B cell (primary cell): ENCODE data around the gene ZNF575. TPM values are rescaled to one million over a fixed set of nuclear protein-coding genes. Genes with fewer than 3 reads are reported as not detected.
A peak's percentile ranks its signal among the peaks of the same experiment; 100 is the strongest.

ENCODE experiments used
- ATAC-seq: fragments of 200-7000 bp; cut with Tn5 transposase; one replicate; pipeline ENCODE4 v1.10.0; 2021; ENCODE audit warnings: low read depth, mild to moderate bottlenecking, moderate number of reproducible peaks, moderate library complexity
- CTCF ChIA-PET: fragments of 350-600 bp; sonication (Branson Sonifier 250); formaldehyde crosslinking; loops from one replicate; lab custom pipeline; 2021; ENCODE audit warnings: antibody characterized with exemption, inconsistent platforms; lab: Charles Lee
- POLR2A ChIA-PET: fragments of 350-600 bp; sonication (Branson Sonifier 250); formaldehyde crosslinking; loops from one replicate; lab custom pipeline; 2021; ENCODE audit warnings: antibody characterized with exemption; lab: Charles Lee
- DNase-seq: peaks from one replicate; pipeline ENCODE4 v3.0.0; 2013
- H2AFZ ChIP-seq: 2 replicates; pipeline ENCODE4 v1.6.1; 2012; ENCODE audit warnings: mild to moderate bottlenecking, low read depth, low read length; ENCODE audit not compliant: insufficient read depth, poor library complexity, severe bottlenecking
- H3K27ac ChIP-seq, 2 donors: 1 replicate in 1 of 2; 2 replicates in 1 of 2; pipeline ENCODE4 v1.5.1; 2012 to 2013; ENCODE audit warnings: low read length in 2 of 2, mild to moderate bottlenecking in 2 of 2, moderate library complexity in 1 of 2
- H3K27me3 ChIP-seq, 4 experiments: fragments of 200-600 bp in 1 of 4; sonication (generic) in 1 of 4; replicated peaks in 1 of 4; 1 replicate in 2 of 4; 2 replicates in 2 of 4; pipeline versions ENCODE4 v1.6.1 to v1.7.0; 2013 to 2016; ENCODE audit warnings: low read length in 3 of 4, mild to moderate bottlenecking in 2 of 4, mixed read lengths in 1 of 4, moderate library complexity in 1 of 4; ENCODE audit not compliant: insufficient read depth in 4 of 4, control insufficient read depth in 3 of 4; ENCODE audit errors: control extremely low read depth in 1 of 4
- H3K36me3 ChIP-seq, 2 experiments: replicated peaks in 1 of 2; 1 replicate in 1 of 2; 2 replicates in 1 of 2; pipeline versions ENCODE4 v1.6.1 to v1.7.1; 2013; ENCODE audit warnings: low read length in 1 of 2; ENCODE audit not compliant: insufficient read depth in 2 of 2, control insufficient read depth in 1 of 2; ENCODE audit errors: control extremely low read depth in 1 of 2, extremely low read depth in 1 of 2
- H3K4me1 ChIP-seq, 2 donors: fragments of 200-600 bp in 1 of 2; sonication (generic) in 1 of 2; 1 replicate in 1 of 2; 2 replicates in 1 of 2; pipeline versions ENCODE4 v1.5.1 to v1.6.1; 2013 to 2017; ENCODE audit warnings: low read length in 2 of 2; ENCODE audit not compliant: control insufficient read depth in 2 of 2, insufficient read depth in 2 of 2
- H3K4me2 ChIP-seq: replicated peaks from 2 replicates; pipeline ENCODE3; 2012; ENCODE audit warnings: mild to moderate bottlenecking, low read depth, low read length; ENCODE audit not compliant: poor library complexity, severe bottlenecking
- H3K4me3 ChIP-seq, 5 experiments: fragments of 200-600 bp in 1 of 5; sonication (generic) in 1 of 5; 1 replicate in 3 of 5; 2 replicates in 2 of 5; pipeline versions ENCODE4 v1.5.1 to v1.7.0; 2011 to 2016; ENCODE audit warnings: low read length in 4 of 5, mild to moderate bottlenecking in 4 of 5, low read depth in 2 of 5, control low read depth in 1 of 5, moderate library complexity in 1 of 5; ENCODE audit not compliant: insufficient read depth in 1 of 5; ENCODE audit errors: control extremely low read depth in 1 of 5, extremely low read depth in 1 of 5
- H3K79me2 ChIP-seq: fragments of 200-600 bp; sonication (generic); one replicate; pipeline ENCODE4 v1.6.0; 2016; ENCODE audit warnings: low read length; ENCODE audit not compliant: control insufficient read depth, insufficient read depth
- H3K9ac ChIP-seq: fragments of 200-600 bp; sonication (generic); 2 replicates; pipeline ENCODE4 v1.6.1; 2017; ENCODE audit warnings: mild to moderate bottlenecking, low read length, moderate library complexity
- H3K9me3 ChIP-seq, 3 donors: one replicate each; pipeline versions ENCODE4 v1.6.1 to v1.7.1; 2013; ENCODE audit warnings: low read length in 2 of 3; ENCODE audit not compliant: control insufficient read depth in 2 of 3, insufficient read depth in 1 of 3; ENCODE audit errors: control extremely low read depth in 1 of 3
- H4K20me1 ChIP-seq: 2 replicates; pipeline ENCODE4 v1.6.0; 2012; ENCODE audit warnings: mild to moderate bottlenecking, low read length; ENCODE audit not compliant: insufficient read depth, control insufficient read depth, poor library complexity, severe bottlenecking
- H3K27ac Mint-ChIP-seq: one replicate; pipeline ENCODE4 v1.8.0; 2021; ENCODE audit warnings: mixed read lengths
- H3K27me3 Mint-ChIP-seq: one replicate; pipeline ENCODE4 v1.8.0; 2021; ENCODE audit warnings: mixed read lengths
- H3K4me1 Mint-ChIP-seq: one replicate; pipeline ENCODE4 v1.8.0; 2021; ENCODE audit warnings: mixed read lengths
- H3K4me3 Mint-ChIP-seq: one replicate; pipeline ENCODE4 v1.8.0; 2021; ENCODE audit warnings: mixed read lengths
- H3K9me3 Mint-ChIP-seq: one replicate; pipeline ENCODE4 v1.8.0; 2022; ENCODE audit warnings: mixed read lengths; ENCODE audit not compliant: insufficient read depth
- EZH2 ChIP-seq: IDR thresholded peaks from 2 replicates; pipeline ENCODE4 v1.6.1; 2012; ENCODE audit warnings: borderline replicate concordance, low read depth, mild to moderate bottlenecking, moderate library complexity, low read length; ENCODE audit not compliant: insufficient read depth, poor library complexity, severe bottlenecking
- WGBS: methylation state at CpG from one replicate; pipeline ENCODE4 v1.1.5; 2013; ENCODE audit warnings: missing lambda C conversion rate; ENCODE audit not compliant: insufficient coverage; 5-methylcytosine and 5-hydroxymethylcytosine counted together
- intact Hi-C: fragments of 100-400 bp; cut with micrococcal nuclease; formaldehyde crosslinking; loops from one replicate; pipeline ENCODE4 v1.10.0; 2022
- polyA plus RNA-seq: library from polyadenylated mRNA; depleted of rRNA; stranded (reverse); fragments of >200 nt; gene quantifications from 2 replicates; pipeline ENCODE4 v1.2.3, GENCODE V29; 2012
- total RNA-seq, 2 donors: library from RNA; stranded (reverse); fragments of 120-200 nt in 1 of 2; gene quantifications; 1 replicate in 1 of 2; 2 replicates in 1 of 2; pipeline versions ENCODE4 v1.2.3 to v1.2.4, GENCODE V29; 2013 to 2022
- TF ChIP-seq, protein P1 (sequence below): fragments of 200-600 bp; IDR thresholded peaks from one replicate; pipeline ENCODE4 v1.8.0; 2022; ENCODE audit warnings: antibody characterized with exemption, mild to moderate bottlenecking

Gene ZNF575
- total and polyA plus RNA-seq, 2 donors (not counting 1 experiment from before 2014, with no cell fraction given), result 2.3 to 4.0 TPM

GRCh38 chr19:43503501-43504425, 29.2 kb upstream of the ZNF575 start:
- Histone ChIP-seq H4K20me1 (no peaks in the 10 kb centered on the region), H2AFZ (peak overlapping the region; percentile 98), H3K27me3 (no peaks in the 10 kb centered on the region), H3K79me2 (no peaks in the 10 kb centered on the region), H3K27ac (peak overlapping the region; percentile 80 to 82), H3K4me3 (peak overlapping the region; percentile 65 to 97 (median 76)), H3K9me3 (no peaks in the 10 kb centered on the region), H3K36me3 (peaks cover 1 to 2% of the 10 kb centered on the region in 2 experiments), H3K4me1 (peaks cover 12 to 22% of the 10 kb centered on the region in 2 donors), H3K4me2 (peak overlapping the region; percentile 99), H3K9ac (peak overlapping the region; percentile 87)
- Mint-ChIP-seq H3K4me1 (peaks cover 23% of the 10 kb centered on the region), H3K27ac (peak overlapping the region; percentile 98), H3K27me3 (no peaks in the 10 kb centered on the region), H3K4me3 (peak overlapping the region; percentile 95), H3K9me3 (no peaks in the 10 kb centered on the region)
- ATAC-seq, result peak; percentile 95
- WGBS, result 2% methylated on average over 60 of the region's 64 CpGs
- TF ChIP-seq, protein P1, sequence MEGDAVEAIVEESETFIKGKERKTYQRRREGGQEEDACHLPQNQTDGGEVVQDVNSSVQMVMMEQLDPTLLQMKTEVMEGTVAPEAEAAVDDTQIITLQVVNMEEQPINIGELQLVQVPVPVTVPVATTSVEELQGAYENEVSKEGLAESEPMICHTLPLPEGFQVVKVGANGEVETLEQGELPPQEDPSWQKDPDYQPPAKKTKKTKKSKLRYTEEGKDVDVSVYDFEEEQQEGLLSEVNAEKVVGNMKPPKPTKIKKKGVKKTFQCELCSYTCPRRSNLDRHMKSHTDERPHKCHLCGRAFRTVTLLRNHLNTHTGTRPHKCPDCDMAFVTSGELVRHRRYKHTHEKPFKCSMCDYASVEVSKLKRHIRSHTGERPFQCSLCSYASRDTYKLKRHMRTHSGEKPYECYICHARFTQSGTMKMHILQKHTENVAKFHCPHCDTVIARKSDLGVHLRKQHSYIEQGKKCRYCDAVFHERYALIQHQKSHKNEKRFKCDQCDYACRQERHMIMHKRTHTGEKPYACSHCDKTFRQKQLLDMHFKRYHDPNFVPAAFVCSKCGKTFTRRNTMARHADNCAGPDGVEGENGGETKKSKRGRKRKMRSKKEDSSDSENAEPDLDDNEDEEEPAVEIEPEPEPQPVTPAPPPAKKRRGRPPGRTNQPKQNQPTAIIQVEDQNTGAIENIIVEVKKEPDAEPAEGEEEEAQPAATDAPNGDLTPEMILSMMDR, result no peak
- TF ChIP-seq EZH2, result no peak
- peak; percentile 97 for DNase-seq
- ChIA-PET CTCF (interaction anchor here (0.7 to 3.6 kb wide), 7 partner anchors 15 to 71 kb away, joined by 3 to 45 read pairs (median 6); no protein-coding TSS in a partner anchor), POLR2A (interaction anchor here (0.5 to 2.9 kb wide), 9 partner anchors 14 to 105 kb away, joined by 3 to 13 read pairs (median 5); partner anchors contain the start of genes ETHE1 and ZNF575)
- intact Hi-C loops, result loop anchor here (1.0 kb wide), 5 partner anchors 16 to 251 kb away; partner anchors contain the start of genes SMG9 and ZNF575
